CD4-positive, alpha-beta T cell treated with Interleukin-17A for 4 hours (primary cell): ENCODE measurements around the gene EIF3F.
A peak's percentile ranks its signal among the peaks of the same experiment; 100 is the strongest.

ENCODE experiments used
- DNase-seq: peaks from one replicate; pipeline ENCODE4 v3.0.0-alpha.2; 2020; ENCODE audit warnings: mixed read lengths

The EIF3F gene

DNA sequence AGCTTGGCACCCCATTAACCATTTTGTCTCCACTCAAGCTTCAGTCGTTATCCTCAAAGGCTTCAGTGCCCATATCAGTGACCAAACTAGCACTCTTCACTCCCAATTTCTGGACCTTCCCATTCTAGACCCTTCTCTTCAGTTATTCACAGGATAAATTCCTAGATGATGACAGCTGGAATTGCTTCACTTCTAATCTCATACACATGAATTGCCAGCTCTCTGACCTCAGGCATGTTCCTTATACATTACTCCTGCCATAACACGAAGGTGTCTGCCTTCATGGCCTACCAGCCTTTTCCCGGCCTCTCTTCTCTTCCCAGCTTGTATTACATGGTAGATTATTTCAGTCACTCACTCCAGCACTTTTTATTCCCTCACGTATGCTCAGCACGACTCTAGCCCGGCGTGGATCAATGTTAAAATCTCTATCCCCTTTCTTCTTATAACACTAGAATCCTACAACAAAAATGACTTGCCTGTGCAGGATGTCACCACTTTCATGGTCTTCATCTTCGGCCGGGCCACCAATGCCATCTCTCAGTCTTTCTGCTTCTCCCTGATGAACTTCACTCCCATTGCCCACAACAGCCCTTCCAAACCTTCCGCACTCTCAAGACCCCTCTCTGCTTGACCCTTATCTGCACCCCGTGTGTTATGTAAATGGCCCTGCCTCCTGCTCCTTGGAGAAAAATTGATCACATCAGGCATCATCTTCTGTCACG lies 36.9 kb downstream of the EIF3F start:
- no peak for DNase-seq

DNA sequence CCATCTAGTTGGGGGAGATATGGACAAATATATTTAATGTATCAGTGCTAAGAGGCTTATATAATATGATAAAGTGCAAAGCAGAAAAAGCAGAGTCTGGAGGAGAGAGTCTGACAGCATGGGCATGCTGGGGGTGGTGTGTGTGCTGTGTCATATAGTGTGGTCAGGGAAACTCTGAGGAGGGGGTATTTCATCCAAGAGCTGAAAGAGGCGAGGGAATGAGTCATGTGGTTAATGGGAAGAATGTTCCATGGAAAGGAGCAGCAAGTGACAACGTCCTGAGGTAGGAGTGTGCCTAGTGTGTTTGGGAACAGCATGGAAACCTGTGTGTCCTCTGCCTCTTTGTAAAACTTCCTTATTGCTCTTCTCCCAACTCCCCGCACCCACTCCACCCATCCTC lies 38.0 kb downstream of the EIF3F start:
- DNase-seq = no peak

DNA sequence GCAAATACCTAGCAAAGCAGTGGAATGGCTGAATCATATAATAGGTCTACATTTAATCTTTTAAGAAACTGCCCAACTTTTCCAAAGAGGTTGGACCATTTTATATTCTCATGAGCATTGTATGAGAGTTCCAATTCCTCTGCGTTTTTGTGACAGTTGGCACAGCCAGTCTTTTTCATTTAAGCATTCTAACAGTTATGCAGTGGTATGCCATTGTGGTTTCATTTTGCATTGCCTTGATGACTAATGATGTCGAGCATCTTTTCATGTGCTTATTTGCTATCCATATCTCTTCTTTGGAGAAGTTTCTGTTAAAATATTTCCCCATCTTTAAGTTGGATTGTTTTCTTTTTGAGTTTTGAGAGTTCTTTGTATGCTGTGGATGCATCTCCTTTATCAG lies 38.7 kb downstream of the EIF3F start:
- no peak for DNase-seq

DNA sequence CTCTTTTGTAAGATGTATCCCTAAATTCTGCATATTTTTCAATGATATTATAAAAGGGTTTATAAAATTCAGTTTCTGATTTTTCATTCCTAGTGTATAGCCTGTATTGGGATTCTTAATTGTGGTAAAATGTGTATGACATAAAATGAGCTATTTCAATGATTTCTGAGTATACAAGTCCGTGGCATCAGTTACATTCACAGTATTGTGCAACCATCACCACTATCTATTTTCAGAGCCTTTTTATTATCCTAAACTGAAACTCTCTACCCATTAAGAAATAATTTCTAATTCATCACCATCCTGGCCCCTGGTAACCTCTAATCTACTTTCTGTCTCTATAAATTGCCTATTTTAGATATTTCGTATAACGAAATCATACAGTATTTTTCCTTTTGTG lies 39.8 kb downstream of the EIF3F start:
- DNase-seq = no peak

DNA sequence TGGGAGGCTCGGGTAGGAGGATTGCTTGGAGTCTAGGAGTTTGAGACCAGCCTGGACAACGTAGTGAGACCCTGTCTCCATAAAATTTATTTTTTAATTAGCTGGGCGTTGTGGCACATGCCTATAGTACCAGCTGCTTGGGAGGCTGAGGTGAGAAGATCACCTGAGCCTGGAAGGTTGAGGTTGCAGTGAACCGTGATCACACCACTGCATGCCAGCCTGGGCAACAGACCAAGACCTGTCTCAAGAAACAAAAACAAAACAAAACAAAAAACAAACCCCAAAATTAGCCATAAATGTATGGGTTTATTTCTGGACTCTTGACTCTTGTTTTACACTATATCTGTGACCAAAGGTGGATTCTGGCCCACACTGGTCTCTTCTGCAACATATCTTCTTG lies 41.6 kb downstream of the EIF3F start:
- no peak for DNase-seq

DNA sequence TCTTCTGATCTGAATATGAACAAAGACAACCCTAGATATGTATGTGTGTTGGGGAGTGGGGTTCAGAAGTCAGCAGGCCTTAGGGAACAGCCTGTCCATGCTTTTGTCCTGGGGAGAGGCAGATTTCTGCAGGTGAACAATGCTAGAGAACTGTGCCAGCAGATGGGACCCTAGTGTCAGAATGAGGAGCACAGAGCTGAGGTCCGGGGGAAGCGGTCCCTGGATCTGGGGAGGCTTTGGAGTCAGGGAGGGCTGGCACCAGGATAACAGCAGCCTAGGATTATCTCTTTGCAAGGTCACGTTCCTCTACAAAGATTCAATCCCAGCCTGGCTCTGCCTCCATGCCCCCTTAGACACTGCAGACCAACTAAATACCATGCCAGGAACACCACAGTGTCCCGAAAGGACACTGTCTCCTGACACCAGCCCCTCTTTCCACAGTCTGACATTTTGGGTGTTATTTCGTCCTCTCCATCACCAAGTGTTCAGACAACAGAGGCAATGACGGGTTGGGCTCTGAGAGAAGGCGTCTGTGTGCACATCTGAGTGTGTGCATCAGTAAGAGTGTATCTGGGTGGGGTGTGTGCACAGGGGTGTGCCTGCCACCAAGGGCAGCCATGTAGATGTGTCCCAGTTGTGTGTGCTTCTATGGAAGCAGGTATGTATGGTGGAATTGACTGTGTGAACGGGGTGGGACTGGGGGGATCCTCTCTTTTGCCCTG lies 43.5 kb downstream of the EIF3F start:
- no peak for DNase-seq

DNA sequence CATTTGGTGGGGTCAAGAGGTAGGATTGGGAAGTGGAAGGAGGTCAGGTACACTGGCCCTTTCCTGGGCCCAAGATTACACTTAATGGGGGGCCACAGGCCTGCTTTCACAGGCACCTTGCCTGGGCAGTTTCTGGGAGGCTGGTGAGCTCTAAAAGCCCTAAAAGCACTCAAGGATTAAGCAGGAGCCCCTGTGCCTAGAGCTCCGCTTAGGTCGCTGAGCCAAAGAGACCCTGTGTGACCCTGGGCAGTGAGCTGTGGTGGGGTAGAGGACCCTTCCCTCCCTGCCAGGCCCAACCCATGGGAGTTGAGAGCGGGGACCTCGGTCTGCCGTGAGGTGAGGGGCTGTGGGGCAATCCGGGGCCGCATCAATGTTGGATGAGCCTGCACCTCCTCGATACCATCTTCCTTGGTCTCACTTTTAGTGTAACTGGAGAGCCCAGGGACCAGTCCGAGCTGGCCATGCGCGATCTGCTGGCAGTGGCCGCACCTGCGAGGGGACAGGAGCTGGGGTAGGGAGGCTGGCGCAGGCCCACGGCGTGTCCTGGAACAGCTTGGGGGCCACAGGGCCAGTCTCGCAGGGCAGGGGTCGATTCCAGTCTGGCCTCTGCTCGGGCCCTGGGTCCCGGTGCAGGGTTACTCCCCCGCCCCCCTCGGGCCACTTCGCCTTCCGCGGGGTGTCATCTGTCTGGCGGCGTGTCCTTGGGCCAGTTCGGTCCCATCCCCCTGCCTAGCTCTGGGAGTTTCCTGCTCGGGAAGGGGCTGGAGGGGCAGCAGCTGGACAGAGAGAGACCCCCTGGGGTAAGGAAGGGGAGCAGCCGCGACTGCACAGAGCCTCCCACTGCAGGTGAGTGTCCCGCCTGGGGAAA lies 44.3 kb downstream of the EIF3F start:
- DNase-seq = no peak

DNA sequence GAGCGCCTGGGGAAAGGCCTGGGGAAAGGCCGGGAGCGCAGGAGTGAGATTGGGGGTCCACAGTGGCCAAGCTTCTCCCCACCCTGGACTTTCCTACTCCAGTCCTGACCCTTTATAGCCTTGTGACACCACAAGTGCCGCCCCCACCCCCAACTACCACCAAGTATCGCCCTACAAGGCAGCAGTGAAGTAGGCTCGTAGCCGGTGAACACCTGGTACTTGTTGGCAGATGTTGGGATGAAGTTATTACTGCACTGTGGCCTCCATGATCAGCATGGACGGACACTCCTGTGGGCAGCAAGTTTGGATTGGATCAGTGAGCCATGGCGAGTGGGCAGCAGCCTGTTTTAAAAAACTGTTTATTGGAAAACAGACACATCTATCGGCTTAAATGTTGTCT lies 45.0 kb downstream of the EIF3F start:
- no peak for DNase-seq

DNA sequence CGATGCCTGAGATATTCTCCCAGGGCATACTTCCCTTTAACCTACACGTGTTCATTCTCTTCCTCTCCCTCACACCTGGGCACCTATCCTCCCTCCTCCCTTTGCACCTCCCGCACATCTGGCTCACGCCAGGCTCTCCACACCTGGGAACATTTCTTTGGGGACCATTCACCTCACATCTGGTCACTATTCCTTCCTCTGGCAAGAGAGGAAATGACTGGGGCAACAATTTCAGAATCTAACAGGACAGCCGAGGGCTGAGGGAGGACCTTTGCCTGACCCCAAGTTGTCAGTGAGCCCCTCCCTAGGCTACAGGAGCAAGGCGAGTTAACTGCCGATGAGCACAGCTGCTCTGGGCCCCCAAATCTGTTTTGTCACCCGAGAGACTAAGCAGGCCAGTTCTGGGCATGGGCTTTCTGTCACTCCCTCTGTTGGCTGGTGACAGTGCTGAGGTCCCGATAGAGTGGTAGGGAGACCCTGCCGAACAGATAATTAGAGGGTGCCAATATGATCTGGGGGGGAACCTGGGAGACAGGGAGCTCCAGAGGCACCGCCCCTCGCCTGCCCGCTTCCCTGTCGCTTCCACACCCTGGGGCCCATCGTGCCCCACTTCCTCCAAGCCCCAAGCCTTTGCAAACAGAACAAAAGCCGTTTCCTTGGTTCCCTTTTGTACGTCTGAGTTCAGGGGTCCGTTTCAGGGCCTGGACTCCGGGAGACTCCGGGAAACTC lies 45.6 kb downstream of the EIF3F start:
- no peak for DNase-seq

DNA sequence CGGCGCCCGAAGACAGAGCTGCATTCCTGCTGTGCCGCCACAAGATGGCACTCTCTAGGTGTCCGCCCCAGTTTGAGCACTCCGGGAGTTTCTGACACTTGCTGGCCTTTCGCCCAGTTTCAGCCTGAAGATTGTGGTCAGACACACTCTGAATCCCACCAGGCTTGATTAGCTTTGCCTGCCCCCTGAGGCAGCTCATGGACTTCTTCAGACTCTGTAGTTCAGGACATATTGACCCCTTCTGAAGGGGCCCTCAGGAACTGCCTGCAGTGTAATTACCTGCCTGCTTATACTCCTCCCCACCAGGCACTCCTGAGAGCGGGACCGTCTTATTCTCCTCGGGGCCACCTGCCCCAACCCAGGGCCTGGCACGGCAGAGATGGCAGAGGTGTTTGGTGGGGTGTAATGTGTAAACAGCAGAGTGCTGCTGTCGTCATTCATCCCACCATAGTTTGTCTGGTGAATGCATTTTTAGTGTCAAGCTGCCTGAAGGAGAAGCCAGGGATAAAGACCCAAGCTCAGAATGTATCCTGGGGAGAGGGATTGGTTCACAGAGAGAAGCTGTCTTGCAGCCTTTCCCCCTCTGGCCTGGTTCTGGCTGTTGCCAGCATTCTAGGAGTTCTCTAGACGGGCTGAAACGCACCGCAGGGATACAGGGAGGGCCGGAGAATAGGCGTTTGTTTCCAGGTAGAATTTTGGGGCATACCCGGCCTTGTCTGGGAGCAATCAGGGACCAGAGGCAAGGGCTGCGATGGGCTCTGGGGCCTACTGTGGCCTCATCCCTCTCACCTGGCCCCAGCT lies 46.4 kb downstream of the EIF3F start:
- peak; percentile 55 for DNase-seq

DNA sequence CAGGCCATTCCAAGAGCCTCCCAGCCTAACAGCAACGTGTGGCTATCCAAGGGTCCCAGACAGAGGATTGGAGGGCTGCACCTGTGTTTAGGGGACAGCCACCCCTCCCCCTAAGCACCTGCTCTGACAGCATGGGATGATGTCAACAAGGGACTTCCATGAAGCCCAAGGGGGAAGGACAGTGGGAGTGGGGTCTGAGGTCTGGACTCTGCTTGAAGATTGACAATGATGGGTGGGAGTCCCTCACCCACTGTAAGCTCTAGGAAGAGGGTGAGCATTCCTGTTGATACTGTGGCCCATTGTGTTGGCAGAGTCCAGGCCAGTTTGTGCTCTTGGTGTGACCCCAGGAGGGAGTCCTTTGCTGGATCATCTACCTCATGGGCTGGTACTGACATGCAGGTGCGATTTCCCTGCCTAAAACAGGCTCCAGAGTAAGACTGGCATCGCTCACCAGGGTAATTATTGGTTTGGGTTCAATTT lies 47.0 kb downstream of the EIF3F start:
- DNase-seq = no peak

DNA sequence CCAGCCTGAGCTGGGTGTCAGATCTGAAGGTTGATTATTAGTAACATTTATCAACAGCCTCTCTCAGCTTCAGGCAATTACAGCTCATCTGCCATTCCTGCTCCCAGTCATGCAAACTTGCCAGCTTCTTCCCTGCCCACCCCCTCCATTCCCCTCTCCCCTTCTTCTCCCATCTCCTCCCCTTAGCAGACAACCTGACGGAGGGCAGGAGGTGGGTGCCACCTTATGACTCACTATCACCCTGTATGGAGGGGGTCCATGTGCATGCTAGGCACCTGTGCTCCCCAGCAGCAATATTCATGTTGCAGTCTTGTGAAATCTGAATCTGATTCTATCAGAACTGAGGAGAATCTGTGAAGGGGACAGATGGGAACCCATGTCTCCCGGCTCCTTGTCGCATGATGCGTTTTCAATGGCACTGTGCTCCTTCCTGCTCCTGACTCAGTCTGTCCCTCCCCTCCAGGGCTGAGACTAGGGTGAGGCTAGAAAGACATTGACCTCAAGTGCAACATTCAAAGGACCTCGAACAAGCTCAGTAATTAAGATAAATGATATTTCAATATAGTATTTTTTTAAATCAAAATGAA lies 47.6 kb downstream of the EIF3F start:
- no peak for DNase-seq

DNA sequence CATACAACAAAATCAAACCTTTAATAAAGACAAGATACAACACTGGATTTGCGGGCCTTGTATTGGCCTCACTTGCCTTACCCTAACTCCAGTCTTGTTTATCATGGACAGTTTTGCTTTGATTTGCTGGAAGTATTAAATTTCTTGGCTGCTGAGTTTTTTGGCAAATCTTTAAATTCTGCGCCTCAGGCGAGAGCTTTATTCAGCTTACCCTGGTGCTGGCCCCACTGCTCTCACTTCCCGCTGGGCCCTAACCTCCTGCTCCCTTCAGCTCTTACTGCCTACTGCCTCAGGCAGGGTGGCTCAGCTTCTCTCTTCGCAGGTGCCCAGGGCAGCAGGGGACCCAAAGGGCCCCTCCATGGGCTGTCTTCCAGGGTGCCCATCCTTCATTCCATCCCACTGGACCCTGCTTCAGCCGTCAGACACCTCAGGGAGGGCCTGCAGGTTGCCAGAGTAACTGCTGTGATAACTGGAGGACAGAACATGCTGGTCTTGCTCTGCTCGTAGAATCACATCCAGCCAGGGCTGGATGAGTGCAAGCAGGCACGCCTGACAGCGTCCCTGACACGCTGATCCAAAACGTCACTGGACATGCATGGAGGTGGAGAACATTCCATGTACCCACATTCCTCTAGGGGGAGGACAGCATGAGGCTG lies 48.2 kb downstream of the EIF3F start:
- DNase-seq = no peak

DNA sequence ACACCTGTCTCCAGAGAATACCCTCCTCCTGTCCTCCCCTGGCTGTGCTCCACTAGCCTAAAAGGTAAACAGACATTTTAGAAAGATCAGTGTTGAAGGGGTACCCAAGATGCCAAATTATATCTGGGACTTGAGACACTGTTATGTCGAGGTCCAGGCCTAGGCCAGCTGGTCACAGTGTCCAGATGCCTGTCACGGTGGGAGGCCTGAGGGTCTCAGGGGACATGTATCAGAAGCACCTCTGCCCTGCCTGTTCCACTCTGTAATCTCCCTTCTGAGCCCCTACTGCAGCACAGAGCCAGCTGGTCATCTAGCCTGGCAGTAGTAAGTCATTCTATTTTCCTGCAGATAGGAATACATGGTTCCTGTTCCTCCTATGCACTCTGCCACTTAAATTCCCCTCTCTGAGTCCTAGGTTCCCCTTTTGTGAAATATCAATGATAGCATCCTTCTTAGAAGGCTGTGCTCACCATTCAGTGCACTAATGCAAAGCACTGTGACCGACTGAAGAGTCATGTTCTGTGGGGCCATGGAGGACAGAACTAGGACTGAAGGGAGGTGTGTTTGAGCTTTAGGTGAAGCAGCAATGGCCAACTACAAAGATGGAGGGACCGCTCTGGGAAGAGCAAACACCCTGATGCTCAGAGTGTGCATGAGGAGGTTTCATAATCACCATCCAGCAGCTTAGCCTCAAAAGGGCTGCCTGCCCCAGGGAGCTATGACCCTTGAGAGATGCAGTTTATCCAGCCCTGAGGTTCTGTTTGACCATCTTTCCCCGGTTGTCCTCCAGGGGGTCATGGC lies 49.1 kb downstream of the EIF3F start:
- no peak for DNase-seq

DNA sequence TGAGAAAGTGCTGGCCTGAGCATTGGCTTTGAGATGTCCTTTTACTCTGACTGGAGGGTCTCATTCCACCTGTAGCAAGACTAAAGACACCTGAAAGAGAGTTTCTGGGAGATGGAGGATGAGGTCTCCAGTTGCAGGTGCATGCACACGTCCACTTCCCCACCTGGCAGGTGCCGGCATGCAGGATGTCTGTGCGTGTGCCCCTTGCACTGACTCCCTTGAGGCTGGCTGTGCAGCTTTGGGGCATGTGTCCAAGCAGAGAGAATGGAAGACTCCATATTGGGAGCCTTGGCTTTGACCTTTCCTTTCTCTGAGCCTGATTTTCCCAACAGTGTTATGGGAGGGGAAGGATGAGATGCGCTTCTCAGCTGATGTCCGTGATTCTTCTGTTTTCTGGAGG lies 49.8 kb downstream of the EIF3F start:
- DNase-seq = no peak

DNA sequence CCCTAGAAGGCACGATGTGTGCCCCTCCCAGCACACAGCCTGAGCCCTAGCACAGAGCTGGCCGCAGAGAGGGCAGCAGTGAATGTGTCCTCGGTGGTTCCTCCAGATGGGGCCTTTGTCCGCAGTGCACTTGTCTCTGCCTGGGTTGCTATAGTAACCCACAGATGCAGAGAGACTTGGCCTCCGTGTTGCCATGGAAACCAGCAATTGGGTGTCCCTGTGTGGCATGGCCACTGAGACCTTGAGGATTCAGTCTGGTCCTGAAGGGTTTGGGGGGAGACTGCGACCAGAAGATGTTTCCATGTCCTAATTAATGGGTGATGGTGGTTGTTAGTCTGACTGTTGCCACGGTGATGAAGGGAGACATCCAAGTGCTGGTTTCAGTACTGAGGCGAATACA lies 51.3 kb downstream of the EIF3F start:
- DNase-seq = no peak

DNA sequence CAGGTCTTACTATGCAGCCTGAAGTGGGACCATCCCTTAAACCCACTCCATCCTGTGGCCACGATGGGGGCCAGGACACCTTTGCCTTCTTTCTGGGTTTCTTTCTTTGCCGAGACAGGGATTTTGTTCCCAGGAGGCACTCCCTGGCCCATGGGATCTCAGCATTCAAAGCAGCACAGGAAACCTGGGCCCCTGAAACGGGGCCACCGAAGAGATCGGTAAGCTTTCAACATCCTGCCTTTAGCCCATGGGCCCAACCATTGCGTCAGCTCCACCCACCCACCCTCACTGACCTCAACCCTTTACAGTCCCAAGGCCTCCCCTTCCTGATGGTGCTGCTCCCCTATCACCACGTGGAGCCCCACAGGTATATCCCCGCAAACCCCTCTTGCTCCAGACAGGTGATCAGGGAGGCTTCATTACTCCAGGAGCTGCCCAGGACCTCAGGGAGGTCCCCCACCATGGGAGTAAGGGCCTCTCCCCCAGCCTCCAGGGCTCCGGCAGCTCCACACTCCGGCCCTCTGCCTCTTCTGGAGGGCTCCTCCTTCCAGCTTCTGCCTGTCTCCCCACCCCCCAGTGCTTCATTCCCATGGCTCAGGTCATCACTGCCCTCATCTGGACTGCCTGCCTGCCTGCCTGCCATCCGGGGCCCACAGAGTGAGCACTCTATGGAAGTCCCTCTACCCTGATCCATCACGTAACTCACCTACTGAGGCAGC lies 51.8 kb downstream of the EIF3F start:
- no peak for DNase-seq

DNA sequence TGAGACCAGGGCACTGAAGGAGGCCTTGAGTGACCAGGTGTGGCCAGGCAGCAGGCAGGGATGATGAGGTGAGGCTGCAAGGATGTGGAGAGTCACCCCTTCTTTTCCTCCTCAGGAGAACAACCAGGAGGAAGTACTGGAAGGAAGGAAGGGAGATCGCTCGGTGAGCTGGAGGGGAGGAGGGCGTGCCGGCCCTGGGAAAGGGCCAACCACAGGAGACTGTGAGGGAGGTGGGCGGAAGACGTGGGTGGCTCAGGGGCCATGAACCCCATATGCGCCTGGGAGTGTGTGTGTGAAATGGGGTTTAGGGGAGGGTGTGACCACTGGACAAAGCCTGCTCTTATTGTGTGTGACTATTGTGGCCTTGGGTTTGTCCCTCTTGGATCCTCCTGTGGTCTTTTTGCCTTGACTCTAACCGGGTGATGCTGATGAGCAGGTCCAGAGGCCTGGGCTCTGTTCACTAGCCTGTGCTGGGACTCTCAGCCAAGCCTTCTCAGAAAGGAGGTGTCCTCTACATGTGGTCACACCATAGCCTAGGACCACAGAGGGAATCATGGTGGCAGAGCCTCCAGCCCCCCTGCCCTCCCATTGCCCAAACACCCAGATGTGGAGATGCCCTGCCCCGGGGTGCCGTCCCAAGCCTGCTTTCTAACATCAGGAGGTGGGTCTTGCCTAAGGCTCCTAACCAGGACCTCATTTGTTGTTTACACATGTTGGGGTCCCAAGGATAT lies 52.6 kb downstream of the EIF3F start:
- DNase-seq = no peak
